ENCODE results near the gene RTKN. TPM values are rescaled to one million over a fixed set of nuclear protein-coding genes. Genes with fewer than 3 reads are reported as not detected.

The RTKN gene
- total and polyA plus RNA-seq, 2 donors = 9.5 to 17.2 TPM

DNA sequence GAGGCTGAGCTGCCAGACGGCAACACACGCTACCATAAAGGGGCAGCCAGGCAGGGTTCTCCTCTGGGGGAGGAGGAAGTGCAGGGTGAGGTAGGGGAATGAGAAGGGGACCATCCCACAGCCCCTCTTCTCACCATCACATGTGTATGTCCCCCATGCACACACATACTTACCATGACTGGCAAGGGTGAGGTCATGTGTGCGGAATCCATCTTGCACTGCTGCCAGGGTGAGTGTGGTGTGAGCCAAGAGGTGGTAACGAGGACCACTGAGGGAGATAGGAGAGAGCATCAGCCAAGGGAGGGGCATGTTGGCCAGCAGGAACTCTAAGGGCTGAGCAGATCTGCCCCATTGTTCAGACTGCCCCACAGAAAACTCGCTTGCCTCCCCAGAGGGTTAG lies 13.1 kb downstream of the RTKN start:
- H3K27me3 ChIP-seq (ENCODE audit: control insufficient read depth in 2 of 2, insufficient read depth in 1 of 2, low read length in 1 of 2) = no peaks in the 10 kb centered on the region
- H3K9me3 ChIP-seq (ENCODE audit: control insufficient read depth in 2 of 2, insufficient read depth in 1 of 2, low read length in 1 of 2) = no peaks in the 10 kb centered on the region
- no peak overlapping the region for H3K4me3 ChIP-seq (ENCODE audit: low read length in 2 of 2)
- DNase-seq (ENCODE audit: low read depth in 6 of 9, low spot score in 9 of 9) = no peak
- 96% methylated on average over 5 of the region's 5 CpGs for WGBS
- H3K4me1 ChIP-seq (ENCODE audit: control insufficient read depth in 2 of 2, insufficient read depth in 2 of 2, low read length in 2 of 2) = no peaks in the 10 kb centered on the region
- H3K36me3 ChIP-seq (ENCODE audit: control insufficient read depth in 2 of 2, insufficient read depth in 2 of 2, low read length in 1 of 2) = peaks cover 16 to 24% of the 10 kb centered on the region in 2 donors
- H3K27ac ChIP-seq (ENCODE audit: low read depth in 1 of 2, low read length in 1 of 2) = no peak overlapping the region

DNA sequence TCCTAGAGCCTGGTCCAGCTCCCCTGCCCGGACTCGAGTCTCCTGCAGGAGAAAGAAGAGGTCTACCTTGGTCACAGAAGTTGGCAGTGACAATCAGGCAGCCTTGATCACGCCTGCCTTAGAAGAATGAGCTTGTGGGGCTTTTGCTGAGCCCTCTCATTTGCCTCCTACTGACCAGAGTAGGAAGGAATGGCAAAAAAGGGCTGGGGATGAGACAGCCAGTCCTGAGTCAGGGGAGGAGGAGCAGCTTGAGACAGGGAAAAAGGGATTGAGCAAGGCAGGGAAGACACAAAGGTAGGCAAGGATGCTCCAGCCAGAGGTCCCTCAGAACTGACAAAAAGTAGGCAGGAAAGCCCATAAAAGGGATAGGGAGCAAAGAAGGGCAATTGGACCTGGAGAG lies 14.2 kb downstream of the RTKN start:
- H3K4me1 ChIP-seq (ENCODE audit: control insufficient read depth in 2 of 2, insufficient read depth in 2 of 2, low read length in 2 of 2) = no peaks in the 10 kb centered on the region
- WGBS = 92% methylated on average over 3 of the region's 3 CpGs
- no peak for DNase-seq (ENCODE audit: low read depth in 6 of 9, low spot score in 9 of 9)

DNA sequence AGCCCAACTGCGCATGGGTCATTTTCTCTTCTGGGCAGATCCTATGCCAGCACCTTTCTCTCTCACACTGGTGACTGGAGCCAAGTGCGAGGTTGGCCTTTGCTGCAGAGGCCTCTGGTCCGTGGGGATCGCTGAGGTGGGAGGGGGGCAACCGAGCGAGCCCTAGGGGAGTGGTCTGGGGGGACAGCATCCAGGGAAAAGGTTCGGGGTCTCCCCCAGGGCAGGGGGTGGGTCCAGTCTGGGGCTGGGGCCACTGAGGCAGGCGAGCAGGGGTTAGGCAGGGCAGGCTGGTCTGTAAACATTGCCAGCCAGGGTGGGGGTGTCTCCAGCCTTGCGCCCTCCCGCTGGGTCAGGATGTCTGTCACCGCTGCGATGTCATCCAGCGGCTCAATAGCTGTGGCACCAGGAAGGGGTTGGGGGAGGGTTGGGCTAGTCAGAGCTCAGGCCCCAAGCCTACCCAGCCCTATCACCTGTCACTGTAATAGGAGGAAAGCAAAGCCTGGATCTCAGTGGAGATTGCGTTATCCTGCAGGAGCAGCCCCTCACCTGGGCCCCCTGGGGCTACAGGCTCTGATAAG lies 15.5 kb downstream of the RTKN start:
- Histone ChIP-seq H3K9me3 (ENCODE audit: control insufficient read depth in 2 of 2, insufficient read depth in 1 of 2, low read length in 1 of 2) (no peaks in the 10 kb centered on the region), H3K27me3 (ENCODE audit: control insufficient read depth in 2 of 2, insufficient read depth in 1 of 2, low read length in 1 of 2) (no peaks in the 10 kb centered on the region), H3K4me1 (ENCODE audit: control insufficient read depth in 2 of 2, insufficient read depth in 2 of 2, low read length in 2 of 2) (peaks cover 4 to 7% of the 10 kb centered on the region in 2 donors), H3K27ac (ENCODE audit: low read depth in 1 of 2, low read length in 1 of 2) (no peak overlapping the region), H3K4me3 (ENCODE audit: low read length in 2 of 2) (no peak overlapping the region), H3K36me3 (ENCODE audit: control insufficient read depth in 2 of 2, insufficient read depth in 2 of 2, low read length in 1 of 2) (peaks cover 16 to 24% of the 10 kb centered on the region in 2 donors)
- 96% methylated on average over 14 of the region's 14 CpGs for WGBS
- no peak for DNase-seq (ENCODE audit: low read depth in 6 of 9, low spot score in 9 of 9)

More for the DNA sequence above, 14.2 kb downstream of the RTKN start:
- no peak overlapping the region for H3K27ac ChIP-seq (ENCODE audit: low read depth in 1 of 2, low read length in 1 of 2)
- H3K27me3 ChIP-seq (ENCODE audit: control insufficient read depth in 2 of 2, insufficient read depth in 1 of 2, low read length in 1 of 2) = no peaks in the 10 kb centered on the region
- H3K9me3 ChIP-seq (ENCODE audit: control insufficient read depth in 2 of 2, insufficient read depth in 1 of 2, low read length in 1 of 2) = no peaks in the 10 kb centered on the region
- peaks cover 16 to 24% of the 10 kb centered on the region in 2 donors for H3K36me3 ChIP-seq (ENCODE audit: control insufficient read depth in 2 of 2, insufficient read depth in 2 of 2, low read length in 1 of 2)
- H3K4me3 ChIP-seq (ENCODE audit: low read length in 2 of 2) = no peak overlapping the region

DNA sequence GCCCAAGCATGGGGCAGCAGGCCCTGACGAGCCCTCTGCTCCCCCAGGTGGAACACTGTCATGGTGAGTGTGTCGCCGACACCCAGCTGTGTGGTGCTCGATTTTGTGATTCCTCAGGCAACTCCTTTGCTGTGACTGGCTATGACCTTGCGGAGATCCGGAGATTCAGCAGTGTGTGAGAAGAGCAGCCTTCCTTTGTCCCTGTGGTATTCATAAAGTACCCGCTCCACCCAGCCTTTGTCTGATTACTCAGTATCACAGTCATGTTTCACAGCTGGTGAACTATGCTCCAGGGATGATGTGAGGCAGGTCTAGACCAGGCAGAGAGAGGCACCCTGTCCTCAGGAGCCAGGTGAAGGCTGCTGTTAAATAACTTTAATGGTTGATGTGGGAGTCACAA lies 16.2 kb downstream of the RTKN start:
- Histone ChIP-seq H3K4me1 (ENCODE audit: control insufficient read depth in 2 of 2, insufficient read depth in 2 of 2, low read length in 2 of 2) (peaks cover 6 to 15% of the 10 kb centered on the region in 2 donors), H3K4me3 (ENCODE audit: low read length in 2 of 2) (no peak overlapping the region), H3K27ac (ENCODE audit: low read depth in 1 of 2, low read length in 1 of 2) (no peak overlapping the region), H3K27me3 (ENCODE audit: control insufficient read depth in 2 of 2, insufficient read depth in 1 of 2, low read length in 1 of 2) (peaks cover 0 to 3% of the 10 kb centered on the region in 2 donors), H3K36me3 (ENCODE audit: control insufficient read depth in 2 of 2, insufficient read depth in 2 of 2, low read length in 1 of 2) (peaks cover 16 to 24% of the 10 kb centered on the region in 2 donors), H3K9me3 (ENCODE audit: control insufficient read depth in 2 of 2, insufficient read depth in 1 of 2, low read length in 1 of 2) (no peaks in the 10 kb centered on the region)
- 98% methylated on average over 7 of the region's 7 CpGs for WGBS
- no peak for DNase-seq (ENCODE audit: low read depth in 6 of 9, low spot score in 9 of 9)

DNA sequence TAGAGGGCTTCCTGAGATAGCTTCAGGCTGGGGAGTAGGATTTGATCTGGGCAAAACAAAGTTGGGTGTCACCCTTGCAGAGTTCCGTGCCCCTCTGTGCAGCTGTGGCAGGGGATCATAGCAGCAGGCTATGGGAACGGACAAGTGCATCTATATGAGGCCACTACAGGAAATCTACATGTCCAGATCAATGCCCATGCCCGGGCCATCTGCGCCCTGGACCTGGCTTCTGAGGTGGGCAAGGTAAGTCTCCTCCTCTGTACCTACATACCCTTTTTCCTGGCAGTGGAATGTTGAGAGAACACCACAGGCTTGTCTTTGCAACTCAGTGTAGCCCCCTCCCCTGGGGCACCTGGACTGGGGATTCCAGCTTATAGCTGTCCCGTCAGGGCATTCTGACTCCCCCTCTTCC lies 16.7 kb downstream of the RTKN start:
- no peak overlapping the region for H3K27ac ChIP-seq (ENCODE audit: low read depth in 1 of 2, low read length in 1 of 2)
- peaks cover 6 to 18% of the 10 kb centered on the region in 2 donors for H3K4me1 ChIP-seq (ENCODE audit: control insufficient read depth in 2 of 2, insufficient read depth in 2 of 2, low read length in 2 of 2)
- peaks cover 16 to 24% of the 10 kb centered on the region in 2 donors for H3K36me3 ChIP-seq (ENCODE audit: control insufficient read depth in 2 of 2, insufficient read depth in 2 of 2, low read length in 1 of 2)
- peaks cover 0 to 5% of the 10 kb centered on the region in 2 donors for H3K27me3 ChIP-seq (ENCODE audit: control insufficient read depth in 2 of 2, insufficient read depth in 1 of 2, low read length in 1 of 2)
- no peaks in the 10 kb centered on the region for H3K9me3 ChIP-seq (ENCODE audit: control insufficient read depth in 2 of 2, insufficient read depth in 1 of 2, low read length in 1 of 2)
- no peak overlapping the region for H3K4me3 ChIP-seq (ENCODE audit: low read length in 2 of 2)
- 98% methylated on average over 5 of the region's 5 CpGs for WGBS
- DNase-seq (ENCODE audit: low read depth in 6 of 9, low spot score in 9 of 9) = no peak

DNA sequence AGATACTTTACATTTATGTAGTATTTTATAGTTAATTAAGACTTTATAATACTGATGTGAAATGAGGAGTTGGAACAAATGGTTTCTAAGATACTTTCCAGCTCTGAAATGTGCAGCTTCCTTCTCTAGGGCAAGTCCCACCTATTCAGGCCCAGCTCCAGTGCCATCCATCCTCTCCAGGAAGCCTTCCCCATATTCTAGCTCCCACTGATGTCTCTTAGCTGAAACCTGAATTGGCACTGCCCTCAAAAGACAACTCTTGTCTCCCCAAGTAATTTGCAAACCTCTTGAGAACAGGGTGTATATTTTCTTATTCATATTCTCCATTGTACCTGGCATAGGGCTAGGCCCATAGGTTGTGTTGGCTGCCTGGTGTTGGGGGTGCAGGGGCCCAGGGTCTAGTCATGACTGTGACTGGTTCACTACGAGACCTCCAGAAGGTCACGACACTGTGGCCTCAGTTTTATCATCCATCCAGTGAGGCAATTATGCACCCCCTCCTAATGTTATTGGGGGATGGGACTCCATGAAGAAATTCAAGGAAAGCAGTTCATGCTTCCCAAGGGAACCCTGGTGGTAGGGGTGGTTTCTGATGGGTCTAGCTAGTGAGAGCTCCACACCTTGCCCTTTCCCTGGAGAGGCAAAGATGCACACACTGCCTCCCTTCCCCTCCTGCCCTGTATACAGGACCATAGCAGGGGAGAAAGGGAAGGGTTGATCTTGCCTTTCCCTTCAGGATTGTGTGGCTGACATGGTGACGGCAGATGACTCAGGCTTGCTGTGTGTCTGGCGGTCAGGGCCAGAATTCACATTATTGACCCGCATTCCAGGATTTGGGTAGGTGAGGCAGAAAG lies 17.4 kb downstream of the RTKN start:
- H3K36me3 ChIP-seq (ENCODE audit: control insufficient read depth in 2 of 2, insufficient read depth in 2 of 2, low read length in 1 of 2) = peaks cover 16 to 21% of the 10 kb centered on the region in 2 donors
- H3K27me3 ChIP-seq (ENCODE audit: control insufficient read depth in 2 of 2, insufficient read depth in 1 of 2, low read length in 1 of 2) = peaks cover 0 to 5% of the 10 kb centered on the region in 2 donors
- H3K4me3 ChIP-seq (ENCODE audit: low read length in 2 of 2) = no peak overlapping the region
- H3K4me1 ChIP-seq (ENCODE audit: control insufficient read depth in 2 of 2, insufficient read depth in 2 of 2, low read length in 2 of 2) = peaks cover 6 to 18% of the 10 kb centered on the region in 2 donors
- no peaks in the 10 kb centered on the region for H3K9me3 ChIP-seq (ENCODE audit: control insufficient read depth in 2 of 2, insufficient read depth in 1 of 2, low read length in 1 of 2)
- WGBS = 97% methylated on average over 5 of the region's 5 CpGs
- H3K27ac ChIP-seq (ENCODE audit: low read depth in 1 of 2, low read length in 1 of 2) = no peak overlapping the region
- no peak for DNase-seq (ENCODE audit: low read depth in 6 of 9, low spot score in 9 of 9)

DNA sequence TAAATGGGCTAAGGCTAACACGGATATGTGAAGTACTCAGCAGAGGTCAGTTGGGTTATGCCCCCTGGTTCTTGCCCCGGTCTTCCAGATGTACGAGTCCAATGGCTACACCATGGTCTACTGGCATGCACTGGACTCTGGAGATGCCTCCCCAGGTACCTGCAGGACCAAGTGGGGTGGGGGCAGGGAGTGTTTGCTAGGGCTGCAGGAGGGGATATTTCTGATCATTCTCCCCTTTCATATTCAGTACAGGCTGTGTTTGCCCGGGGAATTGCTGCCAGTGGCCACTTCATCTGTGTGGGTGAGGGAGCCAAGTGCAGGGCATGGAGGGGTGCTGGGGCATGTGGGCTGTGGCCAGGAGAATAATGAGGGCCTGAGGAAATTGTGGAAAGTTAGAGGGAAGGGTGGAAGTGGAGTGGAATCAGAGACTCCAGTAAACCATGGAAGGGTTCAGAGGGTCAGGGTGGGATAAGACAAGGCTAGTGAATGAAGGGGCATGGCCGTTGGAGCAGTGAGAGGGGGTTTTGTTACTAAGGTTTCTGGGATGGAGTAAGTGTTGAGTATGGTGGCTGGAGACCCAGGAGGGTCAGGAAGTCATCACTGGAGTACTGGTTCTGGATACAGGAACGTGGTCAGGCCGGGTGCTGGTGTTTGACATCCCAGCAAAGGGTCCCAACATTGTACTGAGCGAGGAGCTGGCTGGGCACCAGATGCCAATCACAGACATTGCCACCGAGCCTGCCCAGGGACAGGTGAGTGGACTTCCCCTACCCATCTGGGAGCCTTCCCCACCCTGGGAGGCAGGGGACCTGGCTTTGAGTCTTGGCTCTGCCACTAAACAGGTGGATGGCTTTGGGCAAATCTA lies 18.3 kb downstream of the RTKN start:
- Histone ChIP-seq H3K4me1 (ENCODE audit: control insufficient read depth in 2 of 2, insufficient read depth in 2 of 2, low read length in 2 of 2) (peaks cover 6 to 18% of the 10 kb centered on the region in 2 donors), H3K36me3 (ENCODE audit: control insufficient read depth in 2 of 2, insufficient read depth in 2 of 2, low read length in 1 of 2) (peaks cover 16 to 21% of the 10 kb centered on the region in 2 donors), H3K9me3 (ENCODE audit: control insufficient read depth in 2 of 2, insufficient read depth in 1 of 2, low read length in 1 of 2) (no peaks in the 10 kb centered on the region), H3K4me3 (ENCODE audit: low read length in 2 of 2) (no peak overlapping the region), H3K27me3 (ENCODE audit: control insufficient read depth in 2 of 2, insufficient read depth in 1 of 2, low read length in 1 of 2) (peaks cover 0 to 5% of the 10 kb centered on the region in 2 donors), H3K27ac (ENCODE audit: low read depth in 1 of 2, low read length in 1 of 2) (no peak overlapping the region)
- DNase-seq (ENCODE audit: low read depth in 6 of 9, low spot score in 9 of 9) = no peak
- WGBS = 96% methylated on average over 9 of the region's 9 CpGs

DNA sequence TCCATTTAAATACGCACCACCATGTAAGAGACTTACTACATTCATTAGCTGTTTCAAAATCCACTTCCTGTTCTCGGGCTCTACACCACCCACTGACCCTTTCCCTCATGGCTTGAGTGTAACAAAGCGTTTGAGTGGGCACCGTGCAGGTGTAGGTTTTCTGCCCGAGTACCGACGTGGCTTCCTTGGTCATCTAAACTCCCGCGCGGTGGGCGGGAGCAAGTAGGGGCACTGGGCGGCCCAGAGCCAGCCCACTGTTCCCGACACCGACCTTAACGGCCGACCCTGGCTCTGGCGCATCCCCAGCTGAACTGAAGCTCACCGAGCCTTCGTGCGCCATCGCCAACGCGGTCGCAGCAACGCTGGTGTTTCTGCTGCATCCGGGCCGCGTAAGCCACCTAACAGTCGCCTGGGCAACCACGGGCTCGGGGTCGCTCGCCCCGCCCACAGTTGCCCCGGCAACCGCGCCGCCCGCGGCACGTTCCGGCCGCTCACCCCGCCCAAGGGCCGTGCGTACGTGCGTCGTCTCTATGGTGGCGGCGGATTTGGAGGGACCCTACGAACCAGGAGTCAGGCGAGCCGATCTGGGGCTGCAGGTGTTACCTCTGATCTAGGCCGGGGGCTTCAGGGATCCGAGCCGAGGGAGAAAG lies 20.4 kb downstream of the RTKN start, which contains the start of the genes C2orf81 and WDR54:
TSS of gene C2orf81 (minus strand) at position 399 of the 650 bp plus-strand sequence. CDS start at position 340, 59 bp downstream.
TSS of gene WDR54 (plus strand) at position 510 of the 650 bp plus-strand sequence. CDS start 424 bp downstream, outside the sequence.
- peaks cover 0 to 20% of the 10 kb centered on the region in 2 donors for H3K27me3 ChIP-seq (ENCODE audit: control insufficient read depth in 2 of 2, insufficient read depth in 1 of 2, low read length in 1 of 2)
- H3K9me3 ChIP-seq (ENCODE audit: control insufficient read depth in 2 of 2, insufficient read depth in 1 of 2, low read length in 1 of 2) = no peaks in the 10 kb centered on the region
- WGBS = under 1% methylated on average over 57 of the region's 57 CpGs
- peaks cover 6 to 27% of the 10 kb centered on the region in 2 donors for H3K4me1 ChIP-seq (ENCODE audit: control insufficient read depth in 2 of 2, insufficient read depth in 2 of 2, low read length in 2 of 2)
- H3K4me3 ChIP-seq (ENCODE audit: low read length in 2 of 2) = peak within 1 kb of the TSS; percentile 70 to 82
- peaks cover 12 to 17% of the 10 kb centered on the region in 2 donors for H3K36me3 ChIP-seq (ENCODE audit: control insufficient read depth in 2 of 2, insufficient read depth in 2 of 2, low read length in 1 of 2)
- peak; percentile 72 to 95 (median 88) for DNase-seq (ENCODE audit: low read depth in 6 of 9, low spot score in 9 of 9)
- H3K27ac ChIP-seq (ENCODE audit: low read depth in 1 of 2, low read length in 1 of 2) = peak within 1 kb of the TSS; percentile 78 to 86
